RWPE2 (cell line): Measurements from ENCODE around the gene RNF130.

Experiments used
- ATAC-seq: fragments of 200-7000 bp; cut with Tn5 transposase; 3 replicates; pipeline ENCODE4 v1.9.1; 2021; ENCODE audit warnings: low read depth
- DNase-seq: peaks from one replicate; pipeline ENCODE4 v3.0.0-alpha.2; 2020; ENCODE audit warnings: low spot score
- H3K27ac ChIP-seq: fragments of 450-650 bp; 2 replicates; pipeline ENCODE4 v1.5.1; 2017; ENCODE audit warnings: mild to moderate bottlenecking; ENCODE audit not compliant: poor library complexity, severe bottlenecking
- H3K27me3 ChIP-seq: fragments of 250-450 bp; sonication (Bioruptor Pico); 2 replicates; pipeline ENCODE4 v1.5.1; 2021; ENCODE audit warnings: mild to moderate bottlenecking, moderate library complexity; ENCODE audit not compliant: insufficient read depth, poor library complexity, severe bottlenecking
- H3K36me3 ChIP-seq: fragments of 250-450 bp; sonication (Bioruptor Pico); 2 replicates; pipeline ENCODE4 v1.5.1; 2020; ENCODE audit warnings: low read depth, mild to moderate bottlenecking, moderate library complexity
- H3K4me1 ChIP-seq: fragments of 250-450 bp; sonication (Bioruptor Pico); 2 replicates; pipeline ENCODE4 v1.5.1; 2021; ENCODE audit warnings: mild to moderate bottlenecking, moderate library complexity; ENCODE audit not compliant: insufficient read depth, poor library complexity, severe bottlenecking
- H3K4me3 ChIP-seq: fragments of 250-450 bp; sonication (Bioruptor Pico); 2 replicates; pipeline ENCODE4 v1.5.1; 2021; ENCODE audit warnings: mild to moderate bottlenecking, moderate library complexity; ENCODE audit not compliant: severe bottlenecking
- H3K9me3 ChIP-seq: fragments of 250-450 bp; sonication (Bioruptor Pico); 2 replicates; pipeline ENCODE4 v1.5.1; 2021; ENCODE audit warnings: mild to moderate bottlenecking, moderate library complexity; ENCODE audit not compliant: severe bottlenecking
- TF ChIP-seq, protein P1 (sequence below): fragments of 450-650 bp; IDR thresholded peaks from one replicate; pipeline ENCODE4 v1.5.1; 2017; ENCODE audit warnings: mild to moderate bottlenecking, moderate library complexity; ENCODE audit not compliant: poor library complexity, severe bottlenecking

Gene RNF130

DNA sequence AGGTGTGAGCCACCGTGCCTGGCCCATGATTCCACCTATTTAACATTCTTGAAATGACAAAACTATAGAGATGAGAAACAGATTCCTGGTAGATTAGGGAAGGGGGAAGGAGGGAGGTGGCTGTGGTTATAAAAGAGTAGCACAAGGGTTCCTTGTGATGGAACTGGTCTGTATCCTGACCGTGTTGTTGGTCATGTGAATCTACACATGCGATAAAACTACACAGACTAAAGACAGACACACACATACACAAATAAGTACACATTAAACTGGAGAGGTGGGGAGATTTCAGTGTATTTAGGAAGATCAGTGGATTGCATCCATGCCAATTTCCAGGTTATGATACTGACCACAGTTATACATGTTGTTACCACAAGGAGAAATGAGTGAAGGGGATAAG lies 60.9 kb downstream of the RNF130 start:
- ATAC-seq (no peak), DNase-seq (no peak)
- TF ChIP-seq, protein P1, sequence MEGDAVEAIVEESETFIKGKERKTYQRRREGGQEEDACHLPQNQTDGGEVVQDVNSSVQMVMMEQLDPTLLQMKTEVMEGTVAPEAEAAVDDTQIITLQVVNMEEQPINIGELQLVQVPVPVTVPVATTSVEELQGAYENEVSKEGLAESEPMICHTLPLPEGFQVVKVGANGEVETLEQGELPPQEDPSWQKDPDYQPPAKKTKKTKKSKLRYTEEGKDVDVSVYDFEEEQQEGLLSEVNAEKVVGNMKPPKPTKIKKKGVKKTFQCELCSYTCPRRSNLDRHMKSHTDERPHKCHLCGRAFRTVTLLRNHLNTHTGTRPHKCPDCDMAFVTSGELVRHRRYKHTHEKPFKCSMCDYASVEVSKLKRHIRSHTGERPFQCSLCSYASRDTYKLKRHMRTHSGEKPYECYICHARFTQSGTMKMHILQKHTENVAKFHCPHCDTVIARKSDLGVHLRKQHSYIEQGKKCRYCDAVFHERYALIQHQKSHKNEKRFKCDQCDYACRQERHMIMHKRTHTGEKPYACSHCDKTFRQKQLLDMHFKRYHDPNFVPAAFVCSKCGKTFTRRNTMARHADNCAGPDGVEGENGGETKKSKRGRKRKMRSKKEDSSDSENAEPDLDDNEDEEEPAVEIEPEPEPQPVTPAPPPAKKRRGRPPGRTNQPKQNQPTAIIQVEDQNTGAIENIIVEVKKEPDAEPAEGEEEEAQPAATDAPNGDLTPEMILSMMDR = no peak
- Histone ChIP-seq H3K4me1 (no peaks in the 10 kb centered on the region), H3K27ac (no peak overlapping the region), H3K9me3 (no peaks in the 10 kb centered on the region), H3K27me3 (no peaks in the 10 kb centered on the region), H3K36me3 (peaks cover 6% of the 10 kb centered on the region; the same call in 1 of the 2 replicates), H3K4me3 (no peak overlapping the region)

DNA sequence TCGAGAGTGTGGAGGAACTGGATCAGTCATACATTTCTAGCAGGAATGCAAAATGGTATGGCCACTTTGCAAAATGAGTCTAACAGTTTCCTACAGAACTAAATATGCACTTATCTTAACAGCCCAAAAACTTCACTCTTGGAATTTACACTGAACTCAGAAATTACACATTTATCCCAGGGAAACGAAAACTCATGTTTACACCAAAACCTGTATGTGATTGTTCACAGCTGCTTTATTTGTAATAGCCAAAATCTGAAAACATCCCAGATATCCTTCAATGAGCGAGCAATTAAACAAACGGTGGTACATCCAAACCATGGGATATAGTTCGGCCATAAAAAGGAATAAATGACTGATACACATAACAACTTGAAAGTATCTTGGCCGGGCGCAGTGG lies 62.0 kb downstream of the RNF130 start:
- no peaks in the 10 kb centered on the region for H3K9me3 ChIP-seq
- TF ChIP-seq, protein P1 = no peak
- no peaks in the 10 kb centered on the region for H3K27me3 ChIP-seq
- peaks cover 6% of the 10 kb centered on the region; the same call in 1 of the 2 replicates for H3K36me3 ChIP-seq
- no peaks in the 10 kb centered on the region for H3K4me1 ChIP-seq
- DNase-seq (no peak), ATAC-seq (no peak)
- H3K27ac ChIP-seq = no peak overlapping the region
- no peak overlapping the region for H3K4me3 ChIP-seq

DNA sequence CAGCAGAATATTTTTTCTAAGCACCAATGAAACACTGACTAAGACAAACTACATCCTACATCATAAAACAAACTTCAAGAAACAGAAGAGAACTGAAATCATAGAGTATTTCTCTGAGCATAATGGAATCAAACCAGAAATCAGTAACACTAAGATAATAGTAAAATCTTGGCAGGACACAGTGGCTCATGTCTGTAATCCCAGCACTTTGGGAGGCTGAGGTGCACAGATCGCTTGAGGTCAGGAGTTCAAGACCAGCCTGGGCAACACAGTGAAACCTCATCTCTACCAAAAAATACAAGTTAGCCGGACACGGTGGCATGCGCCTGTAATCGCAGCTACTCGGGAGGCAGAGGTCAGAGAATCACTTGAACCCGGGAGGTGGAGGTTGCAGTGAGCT lies 63.1 kb downstream of the RNF130 start:
- TF ChIP-seq, protein P1 = no peak
- ATAC-seq (no peak), DNase-seq (no peak)
- no peaks in the 10 kb centered on the region for H3K9me3 ChIP-seq
- H3K27me3 ChIP-seq = no peaks in the 10 kb centered on the region
- peaks cover 6% of the 10 kb centered on the region; the same call in 1 of the 2 replicates for H3K36me3 ChIP-seq
- H3K4me1 ChIP-seq = no peaks in the 10 kb centered on the region
- H3K27ac ChIP-seq = no peak overlapping the region
- H3K4me3 ChIP-seq = no peak overlapping the region

DNA sequence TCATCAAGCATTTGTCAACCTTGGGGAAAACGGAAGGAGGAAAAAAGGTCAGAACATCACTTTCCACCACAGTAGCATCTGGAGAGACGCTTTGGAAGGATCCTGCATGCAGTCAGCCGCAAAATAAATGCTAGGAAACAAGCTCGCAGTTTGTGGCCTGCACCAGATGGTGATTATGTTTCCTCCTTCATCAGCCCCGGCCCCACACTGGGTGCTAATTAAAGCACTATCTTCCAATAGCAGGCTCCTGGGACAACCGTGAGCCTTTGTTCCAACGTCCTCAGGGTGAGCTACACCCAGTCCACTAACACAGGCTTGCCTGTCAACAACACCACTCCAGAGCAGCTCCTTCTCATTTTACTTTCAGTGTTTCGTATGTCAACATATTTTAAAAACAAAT lies 64.0 kb downstream of the RNF130 start:
- no peaks in the 10 kb centered on the region for H3K4me1 ChIP-seq
- no peak overlapping the region for H3K27ac ChIP-seq
- no peaks in the 10 kb centered on the region for H3K27me3 ChIP-seq
- no peak overlapping the region for H3K4me3 ChIP-seq
- H3K36me3 ChIP-seq = peaks cover 3% of the 10 kb centered on the region; the same call in 1 of the 2 replicates
- no peaks in the 10 kb centered on the region for H3K9me3 ChIP-seq
- TF ChIP-seq, protein P1 = no peak
- no peak for DNase-seq
- ATAC-seq = no peak

DNA sequence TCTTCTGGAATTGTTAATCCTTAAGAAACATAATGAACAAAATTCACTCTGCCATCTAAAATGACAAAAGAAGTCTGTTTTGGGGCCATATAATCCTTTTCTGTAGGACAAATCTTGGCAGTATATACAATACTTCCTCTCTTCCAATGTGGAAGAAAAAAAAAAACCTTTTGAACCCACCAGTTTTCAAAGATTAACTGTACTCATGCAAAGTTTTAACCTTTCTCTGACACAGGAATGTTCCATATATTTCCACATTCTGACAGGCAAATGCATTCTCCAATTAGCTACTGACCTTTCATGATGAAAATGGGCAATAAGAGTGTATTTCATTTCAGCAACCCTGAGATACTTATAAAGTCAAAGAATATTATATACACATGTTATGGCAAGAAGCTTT lies 65.4 kb downstream of the RNF130 start:
- TF ChIP-seq, protein P1 = no peak
- no peak for ATAC-seq
- no peaks in the 10 kb centered on the region for H3K36me3 ChIP-seq

More for the DNA sequence above, 65.4 kb downstream of the RNF130 start:
- Histone ChIP-seq H3K27me3 (no peaks in the 10 kb centered on the region), H3K27ac (no peak overlapping the region), H3K9me3 (no peaks in the 10 kb centered on the region), H3K4me1 (no peaks in the 10 kb centered on the region), H3K4me3 (no peak overlapping the region)
- DNase-seq = no peak
